ENCODE measurements around the gene KSR2. TPM values are rescaled to one million over a fixed set of nuclear protein-coding genes. Genes with fewer than 3 reads are reported as not detected.

The KSR2 gene
- total RNA-seq, 1 donor from 2014 or later: not detected

DNA sequence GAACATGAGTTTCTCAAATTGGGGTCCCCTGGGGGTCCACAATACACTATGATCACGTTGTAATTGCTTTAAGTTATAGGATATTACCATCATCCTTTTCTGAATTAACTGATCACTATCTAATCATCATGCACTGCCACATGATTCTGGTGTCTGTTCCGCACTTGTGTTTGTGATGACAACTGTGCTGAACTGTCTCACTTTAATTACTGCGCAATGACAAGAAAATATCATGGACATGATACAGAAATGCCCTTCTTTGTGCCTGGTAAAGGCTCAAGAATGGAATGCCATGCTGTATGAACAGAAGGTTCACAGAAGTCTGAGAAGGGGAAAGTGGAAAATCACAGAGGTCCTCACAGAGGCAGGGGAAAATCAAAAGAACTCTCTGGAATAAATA lies 541.6 kb downstream of the KSR2 start:
- H3K27me3 ChIP-seq (ENCODE audit: control insufficient read depth, insufficient read depth, low read length): no peaks in the 10 kb centered on the region
- TF ChIP-seq, protein P1, sequence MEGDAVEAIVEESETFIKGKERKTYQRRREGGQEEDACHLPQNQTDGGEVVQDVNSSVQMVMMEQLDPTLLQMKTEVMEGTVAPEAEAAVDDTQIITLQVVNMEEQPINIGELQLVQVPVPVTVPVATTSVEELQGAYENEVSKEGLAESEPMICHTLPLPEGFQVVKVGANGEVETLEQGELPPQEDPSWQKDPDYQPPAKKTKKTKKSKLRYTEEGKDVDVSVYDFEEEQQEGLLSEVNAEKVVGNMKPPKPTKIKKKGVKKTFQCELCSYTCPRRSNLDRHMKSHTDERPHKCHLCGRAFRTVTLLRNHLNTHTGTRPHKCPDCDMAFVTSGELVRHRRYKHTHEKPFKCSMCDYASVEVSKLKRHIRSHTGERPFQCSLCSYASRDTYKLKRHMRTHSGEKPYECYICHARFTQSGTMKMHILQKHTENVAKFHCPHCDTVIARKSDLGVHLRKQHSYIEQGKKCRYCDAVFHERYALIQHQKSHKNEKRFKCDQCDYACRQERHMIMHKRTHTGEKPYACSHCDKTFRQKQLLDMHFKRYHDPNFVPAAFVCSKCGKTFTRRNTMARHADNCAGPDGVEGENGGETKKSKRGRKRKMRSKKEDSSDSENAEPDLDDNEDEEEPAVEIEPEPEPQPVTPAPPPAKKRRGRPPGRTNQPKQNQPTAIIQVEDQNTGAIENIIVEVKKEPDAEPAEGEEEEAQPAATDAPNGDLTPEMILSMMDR (IDR thresholded peaks at IDR 0.05; ENCODE audit: insufficient read depth, low read length, severe bottlenecking): no peak
- DNase-seq (ENCODE audit: low read depth): no peak
- no peaks in the 10 kb centered on the region for H3K36me3 ChIP-seq (ENCODE audit: control insufficient read depth, insufficient read depth, low read length)
- FAIRE-seq: no peak
- H3K4me3 ChIP-seq (ENCODE audit: low read depth, low read length): no peak overlapping the region

DNA sequence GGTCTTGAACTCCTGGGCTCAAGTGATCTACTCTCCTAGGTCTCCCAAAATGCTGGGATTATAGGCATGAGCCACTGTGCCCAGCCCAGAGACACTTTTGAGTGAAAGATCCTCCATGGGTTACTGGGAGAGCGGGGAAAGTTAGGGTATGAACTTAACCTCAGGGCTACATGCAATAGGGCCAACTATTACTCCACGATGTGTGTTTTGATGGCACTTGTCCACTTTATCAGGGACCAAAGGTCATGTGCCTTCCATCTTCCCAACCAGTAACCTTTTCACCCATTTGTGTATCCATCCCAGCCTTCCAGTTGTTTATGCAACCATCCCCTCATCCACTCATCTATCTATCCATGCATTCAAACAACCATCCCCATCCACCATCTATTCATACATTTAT lies 546.8 kb downstream of the KSR2 start:
- no peaks in the 10 kb centered on the region for H3K36me3 ChIP-seq (ENCODE audit: control insufficient read depth, insufficient read depth, low read length)
- TF ChIP-seq, protein P1 (IDR thresholded peaks at IDR 0.05; ENCODE audit: insufficient read depth, low read length, severe bottlenecking): no peak
- H3K27me3 ChIP-seq (ENCODE audit: control insufficient read depth, insufficient read depth, low read length): no peaks in the 10 kb centered on the region
- H3K4me3 ChIP-seq (ENCODE audit: low read depth, low read length): no peak overlapping the region
- FAIRE-seq: peak; percentile 66
- no peak for DNase-seq (ENCODE audit: low read depth)

DNA sequence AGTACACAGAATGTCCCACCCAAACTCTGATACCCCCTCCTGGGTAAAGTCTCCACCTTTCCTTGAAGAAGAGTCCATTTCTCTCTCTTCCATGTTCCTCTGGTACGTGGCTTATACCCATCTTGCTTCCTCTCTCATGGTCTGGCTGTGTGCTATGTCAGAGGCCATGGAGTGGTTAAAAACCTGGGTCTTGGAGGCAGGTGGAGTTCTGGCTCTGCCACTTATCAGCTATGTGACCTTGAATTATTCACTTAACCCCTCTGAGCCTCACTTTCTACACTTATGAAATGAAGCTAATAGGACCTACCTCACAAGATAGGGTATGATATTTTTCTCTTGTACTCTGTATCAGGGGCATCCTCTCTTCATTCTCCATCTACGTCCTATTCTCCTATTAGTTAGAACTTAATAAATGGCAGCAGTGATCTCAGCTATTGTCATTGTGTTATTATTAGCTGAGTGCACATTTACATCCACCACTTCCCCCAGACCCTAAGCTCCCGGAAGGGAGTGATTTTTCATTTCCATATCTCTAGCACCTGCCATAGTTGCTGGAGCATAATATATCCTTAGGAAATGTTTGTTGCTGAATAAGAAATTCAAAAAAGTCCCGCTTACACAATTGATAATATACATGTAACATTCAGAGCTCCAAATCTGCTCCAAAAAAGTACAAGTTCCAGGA lies 547.6 kb downstream of the KSR2 start:
- Histone ChIP-seq H3K36me3 (ENCODE audit: control insufficient read depth, insufficient read depth, low read length) (no peaks in the 10 kb centered on the region), H3K4me3 (ENCODE audit: low read depth, low read length) (no peak overlapping the region), H3K27me3 (ENCODE audit: control insufficient read depth, insufficient read depth, low read length) (no peaks in the 10 kb centered on the region)
- TF ChIP-seq, protein P1 (IDR thresholded peaks at IDR 0.05; ENCODE audit: insufficient read depth, low read length, severe bottlenecking): no peak
- FAIRE-seq (no peak), DNase-seq (ENCODE audit: low read depth) (no peak)

DNA sequence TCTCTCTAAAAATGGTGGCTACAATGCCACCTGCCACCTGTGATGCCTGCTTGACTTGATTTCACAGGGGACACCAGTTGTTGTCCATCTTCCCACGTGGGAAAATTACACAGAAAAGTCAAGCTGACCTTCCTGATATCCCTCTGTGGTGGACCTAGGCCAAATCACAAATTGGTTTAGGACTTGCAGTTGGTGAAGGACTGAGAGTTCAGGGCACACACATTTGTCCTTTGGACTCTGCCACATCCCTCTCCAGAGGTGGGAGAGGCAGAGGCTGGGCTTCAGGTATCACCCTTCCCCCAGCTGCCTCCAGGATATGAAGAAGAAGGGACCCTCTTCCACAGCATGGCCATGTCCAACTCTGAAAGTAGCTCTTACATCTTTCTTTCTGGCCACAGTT lies 551.8 kb downstream of the KSR2 start:
- Histone ChIP-seq H3K36me3 (ENCODE audit: control insufficient read depth, insufficient read depth, low read length) (no peaks in the 10 kb centered on the region), H3K4me3 (ENCODE audit: low read depth, low read length) (no peak overlapping the region), H3K27me3 (ENCODE audit: control insufficient read depth, insufficient read depth, low read length) (no peaks in the 10 kb centered on the region)
- DNase-seq (ENCODE audit: low read depth) (no peak), FAIRE-seq (no peak)
- TF ChIP-seq, protein P1 (IDR thresholded peaks at IDR 0.05; ENCODE audit: insufficient read depth, low read length, severe bottlenecking): no peak

DNA sequence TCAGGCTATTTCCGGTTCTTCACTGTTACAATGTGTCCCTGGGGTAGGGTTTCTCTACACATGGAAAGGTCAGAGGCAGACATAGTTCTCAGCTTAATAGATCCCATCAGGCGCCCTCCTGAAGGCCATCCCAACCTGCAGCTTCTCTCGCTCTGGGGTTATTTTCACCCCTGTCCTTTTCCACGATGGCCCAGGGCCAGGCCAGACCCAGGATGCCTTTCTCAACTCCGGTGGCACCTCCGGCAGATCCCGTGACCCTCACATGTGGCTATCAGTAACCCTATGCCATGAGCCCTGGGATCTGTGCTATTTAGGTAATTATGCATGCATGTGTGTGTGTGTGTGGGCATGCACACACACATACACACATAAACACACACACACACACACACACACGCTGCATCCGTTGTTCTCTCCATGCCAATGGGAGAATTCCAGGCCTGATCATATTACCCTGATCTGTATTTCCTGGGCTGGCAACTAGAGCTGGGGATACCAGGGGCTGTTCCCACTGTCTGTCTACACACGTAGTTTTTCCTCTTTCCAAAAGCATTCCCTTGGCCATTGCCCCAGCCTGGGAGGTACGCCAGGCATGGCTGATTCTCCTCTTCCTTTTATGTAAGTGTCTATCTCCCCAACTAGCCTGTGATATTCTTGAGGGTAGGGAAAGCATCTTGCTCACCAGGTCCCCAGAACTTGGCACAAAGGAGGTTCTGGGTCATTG lies 556.2 kb downstream of the KSR2 start:
- no peaks in the 10 kb centered on the region for H3K27me3 ChIP-seq (ENCODE audit: control insufficient read depth, insufficient read depth, low read length)
- no peak for DNase-seq (ENCODE audit: low read depth)
- no peaks in the 10 kb centered on the region for H3K36me3 ChIP-seq (ENCODE audit: control insufficient read depth, insufficient read depth, low read length)
- H3K4me3 ChIP-seq (ENCODE audit: low read depth, low read length): no peak overlapping the region
- TF ChIP-seq, protein P1 (IDR thresholded peaks at IDR 0.05; ENCODE audit: insufficient read depth, low read length, severe bottlenecking): no peak
- no peak for FAIRE-seq
